Endodermal cell (in vitro differentiated cells): ENCODE data around the gene RHEBL1. TPM values are rescaled to one million over a fixed set of nuclear protein-coding genes. Genes with fewer than 3 reads are reported as not detected.

Experiments
- DNase-seq: peaks from one replicate; pipeline ENCODE4 v3.0.0-alpha.2; 2017
- H3K27ac ChIP-seq: 2 replicates; pipeline ENCODE4 v1.5.1; 2013; ENCODE audit warnings: mild to moderate bottlenecking, low read depth, low read length, moderate library complexity
- H3K27me3 ChIP-seq: 2 replicates; pipeline ENCODE4 v1.6.1; 2013; ENCODE audit warnings: mild to moderate bottlenecking, low read length, moderate library complexity; ENCODE audit not compliant: insufficient read depth, control insufficient read depth, poor library complexity, severe bottlenecking
- H3K36me3 ChIP-seq: 2 replicates; pipeline ENCODE4 v1.7.0; 2013; ENCODE audit warnings: mild to moderate bottlenecking, low read length, moderate library complexity; ENCODE audit not compliant: control insufficient read depth, insufficient read depth
- H3K4me1 ChIP-seq: one replicate; pipeline ENCODE4 v1.7.0; 2013; ENCODE audit warnings: low read length; ENCODE audit not compliant: control insufficient read depth, insufficient read depth
- H3K4me3 ChIP-seq: 2 replicates; pipeline ENCODE4 v1.5.1; 2013; ENCODE audit warnings: mild to moderate bottlenecking, low read length, moderate library complexity
- H3K9ac ChIP-seq: 2 replicates; pipeline ENCODE4 v1.6.1; 2013; ENCODE audit warnings: mild to moderate bottlenecking, low read length, moderate library complexity; ENCODE audit not compliant: poor library complexity, severe bottlenecking; ENCODE audit errors: extremely low read depth
- H3K9me3 ChIP-seq: 2 replicates; pipeline ENCODE4 v1.6.1; 2013; ENCODE audit warnings: mild to moderate bottlenecking, low read length, moderate library complexity; ENCODE audit not compliant: control insufficient read depth
- H3K27ac Mint-ChIP-seq: 2 replicates; pipeline ENCODE4 v1.8.0; 2020; ENCODE audit warnings: mixed read lengths
- H3K27me3 Mint-ChIP-seq: 2 replicates; pipeline ENCODE4 v1.8.0; 2021; ENCODE audit warnings: mild to moderate bottlenecking, mixed read lengths; ENCODE audit not compliant: insufficient read depth
- H3K36me3 Mint-ChIP-seq: 2 replicates; pipeline ENCODE4 v1.8.0; 2020; ENCODE audit warnings: low read depth, mixed read lengths
- H3K4me1 Mint-ChIP-seq: 2 replicates; pipeline ENCODE4 v1.8.0; 2020; ENCODE audit warnings: mixed read lengths
- H3K4me3 Mint-ChIP-seq: 2 replicates; pipeline ENCODE4 v1.8.0; 2020; ENCODE audit warnings: mild to moderate bottlenecking, moderate library complexity, mixed read lengths
- H3K9me3 Mint-ChIP-seq: 2 replicates; pipeline ENCODE4 v1.8.0; 2020; ENCODE audit warnings: mild to moderate bottlenecking, mixed read lengths
- CTCF ChIP-seq: fragments of 200-600 bp; sonication (generic); conservative IDR thresholded peaks from 2 replicates; pipeline ENCODE4 v1.5.0; 2021; ENCODE audit warnings: antibody characterized with exemption, mild to moderate bottlenecking
- WGBS, 2 experiments: methylation state at CpG; one replicate each; pipeline versions ENCODE4 v1.1.5 to v1.1.7; 2013; ENCODE audit warnings: missing lambda C conversion rate in 2 of 2, mixed read lengths in 1 of 2; ENCODE audit not compliant: insufficient coverage in 1 of 2, insufficient read length in 1 of 2; 5-methylcytosine and 5-hydroxymethylcytosine counted together
- total RNA-seq, 2 donors: library from RNA; stranded (reverse); fragmentation: NEBNext Ultra II Directional in 1 of 2; extraction: Animal tissue kit (Norgen Biotek cat#: 25700) in 1 of 2; gene quantifications; 2 replicates in 1 of 2; 3 replicates in 1 of 2; pipeline ENCODE4 v1.2.1, GENCODE V29; 2021

Gene RHEBL1
- total RNA-seq, 2 donors from 2014 or later, result 2.5 to 3.2 TPM

- no peak overlapping the region for H3K9ac ChIP-seq
- DNase-seq, result no peak
- no peaks in the 10 kb centered on the region for H3K27me3 ChIP-seq
- no peak overlapping the region for H3K4me3 ChIP-seq
- Mint-ChIP-seq H3K36me3 (peaks cover 74% of the 10 kb centered on the region), H3K27ac (no peak overlapping the region), H3K27me3 (no peaks in the 10 kb centered on the region), H3K9me3 (no peaks in the 10 kb centered on the region), H3K4me3 (no peak overlapping the region), H3K4me1 (peaks cover 4% of the 10 kb centered on the region)
- TF ChIP-seq CTCF, result no peak
- peaks cover 75% of the 10 kb centered on the region for H3K36me3 ChIP-seq
- H3K4me1 ChIP-seq, result no peaks in the 10 kb centered on the region
- H3K9me3 ChIP-seq, result no peaks in the 10 kb centered on the region
- H3K27ac ChIP-seq, result no peak overlapping the region
- 90 to 97% methylated on average over 6 to 12 of the region's 12 CpGs for WGBS, 2 experiments
These were observed 45.2 kb downstream of the RHEBL1 start for GRCh38 chr12:49024543-49024942.

GRCh38 chr12:49023812-49024211 is 46.0 kb downstream of the RHEBL1 start:
- no peak for TF ChIP-seq CTCF

DNA sequence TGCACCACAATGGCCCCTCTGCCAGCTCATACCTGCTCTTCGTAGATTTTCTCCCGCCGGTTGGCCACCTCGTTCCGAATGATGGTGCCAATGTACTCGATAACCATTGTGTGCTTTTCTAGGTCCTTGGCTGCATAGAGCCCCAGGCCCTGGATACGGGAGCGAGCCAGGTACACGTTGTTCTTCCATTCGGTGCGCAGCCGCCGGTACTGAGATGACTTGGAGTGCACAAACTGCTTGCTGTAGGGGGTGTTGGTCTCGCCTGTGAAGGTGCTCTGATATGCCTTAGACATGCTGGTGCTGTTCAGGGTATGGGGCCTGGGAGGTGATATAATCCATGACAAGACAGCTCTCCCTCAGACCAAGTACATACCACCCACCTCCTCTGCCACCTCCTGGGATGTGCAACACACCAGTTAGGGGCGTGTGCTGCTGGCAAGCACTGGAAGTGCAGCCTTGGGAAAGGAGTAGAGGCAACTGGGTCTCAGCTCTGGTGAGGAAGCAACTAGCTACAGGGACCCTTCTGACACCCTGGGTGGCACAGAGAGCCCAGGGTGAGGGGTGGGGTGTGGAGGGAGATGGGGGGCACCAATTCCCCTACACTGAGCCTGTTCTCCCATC is 47.1 kb downstream of the RHEBL1 start:
- Histone ChIP-seq H3K4me1 (no peaks in the 10 kb centered on the region), H3K27me3 (no peaks in the 10 kb centered on the region), H3K36me3 (peaks cover 57% of the 10 kb centered on the region), H3K9me3 (no peaks in the 10 kb centered on the region), H3K27ac (no peak overlapping the region), H3K9ac (no peak overlapping the region), H3K4me3 (no peak overlapping the region)
- peaks cover 14% of the 10 kb centered on the region for H3K4me1 Mint-ChIP-seq
- WGBS, 2 experiments, result 95 to 96% methylated on average over 12 to 15 of the region's 15 CpGs
- no peak for DNase-seq
- TF ChIP-seq CTCF, result no peak
- no peak overlapping the region for H3K27ac Mint-ChIP-seq
- H3K36me3 Mint-ChIP-seq, result peaks cover 55% of the 10 kb centered on the region
- H3K27me3 Mint-ChIP-seq, result no peaks in the 10 kb centered on the region
- no peak overlapping the region for H3K4me3 Mint-ChIP-seq
- no peaks in the 10 kb centered on the region for H3K9me3 Mint-ChIP-seq

More at GRCh38 chr12:49023812-49024211, 46.0 kb downstream of the RHEBL1 start:
- Histone ChIP-seq H3K4me1 (no peaks in the 10 kb centered on the region), H3K27ac (no peak overlapping the region), H3K27me3 (no peaks in the 10 kb centered on the region), H3K9me3 (no peaks in the 10 kb centered on the region), H3K4me3 (no peak overlapping the region), H3K36me3 (peaks cover 68% of the 10 kb centered on the region), H3K9ac (no peak overlapping the region)
- H3K27ac Mint-ChIP-seq, result no peak overlapping the region
- DNase-seq, result no peak
- H3K36me3 Mint-ChIP-seq, result peaks cover 67% of the 10 kb centered on the region
- 87 to 100% methylated on average over 1 of the region's 2 CpGs for whole genome bisulfite sequencing, 2 experiments
- H3K27me3 Mint-ChIP-seq, result no peaks in the 10 kb centered on the region
- peaks cover 9% of the 10 kb centered on the region for H3K4me1 Mint-ChIP-seq
- H3K9me3 Mint-ChIP-seq, result no peaks in the 10 kb centered on the region
- H3K4me3 Mint-ChIP-seq, result no peak overlapping the region
